GM10847 (cell line): ENCODE data around the gene ESR1.

Experiments
- POLR2A ChIP-seq: IDR thresholded peaks from 2 replicates; pipeline ENCODE4 v1.6.1; 2011; ENCODE audit not compliant: insufficient read length; ENCODE audit errors: extremely low read depth

ESR1 gene

DNA sequence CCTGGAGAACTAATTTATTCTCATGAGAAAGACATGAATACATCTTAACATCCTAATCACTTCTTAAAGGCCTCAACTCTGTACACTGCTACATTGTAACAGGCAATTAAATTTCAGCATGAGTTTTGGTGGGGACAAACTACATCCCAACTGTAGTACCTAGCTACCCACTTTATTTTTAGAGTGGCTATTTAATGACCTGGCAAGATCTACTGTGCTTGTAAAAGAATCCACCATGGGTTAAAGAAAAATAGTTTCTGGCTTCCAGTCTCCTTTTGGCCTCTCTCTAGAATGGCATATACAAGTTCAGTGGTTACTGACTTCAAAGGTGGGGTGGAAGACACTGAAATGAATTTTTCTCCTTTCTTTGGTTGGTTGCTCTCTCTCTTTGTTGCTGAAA is 193.9 kb downstream of the ESR1 start:
- TF ChIP-seq POLR2A = no peak

DNA sequence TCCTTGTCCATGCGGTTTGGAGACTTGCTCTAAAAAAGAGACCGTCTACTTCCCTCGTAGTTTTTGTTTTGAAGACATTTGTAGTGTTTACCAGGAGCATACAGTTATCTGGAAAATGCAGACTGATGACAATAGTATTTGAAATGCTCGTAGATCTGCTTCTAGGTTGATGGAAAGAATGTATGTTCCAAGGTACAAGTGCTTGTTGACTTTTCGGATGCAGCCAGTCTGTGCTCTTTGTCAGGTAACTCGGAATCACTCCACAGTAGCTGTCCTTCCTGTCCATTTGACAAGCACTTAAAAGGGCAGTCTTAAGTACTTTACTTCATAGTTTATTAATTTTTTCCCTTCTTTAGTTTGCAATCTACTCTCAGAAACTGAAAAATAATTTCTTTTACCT is 194.8 kb downstream of the ESR1 start:
- no peak for TF ChIP-seq POLR2A

GRCh38 chr6:152004036-152004566 is 196.6 kb downstream of the ESR1 start:
- no peak for TF ChIP-seq POLR2A

DNA sequence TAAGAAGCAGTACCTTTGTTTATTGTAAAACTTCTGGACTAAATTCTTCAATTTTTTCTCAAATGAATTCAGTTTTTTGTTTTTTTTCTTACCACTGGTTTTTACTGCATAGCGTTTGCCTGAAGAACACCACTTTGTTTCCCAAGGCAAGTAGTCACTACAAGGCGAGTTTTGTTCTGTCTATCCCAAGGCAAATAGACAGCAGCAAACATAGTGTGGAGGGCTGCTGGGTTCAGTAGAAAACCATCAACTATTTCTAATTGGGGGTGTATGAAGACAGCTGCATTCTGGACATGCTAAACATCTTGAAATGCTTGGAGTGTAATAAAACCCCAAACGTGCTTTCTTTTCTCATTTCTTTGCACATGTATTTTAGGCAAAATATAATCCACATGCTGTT is 197.4 kb downstream of the ESR1 start:
- no peak for TF ChIP-seq POLR2A

DNA sequence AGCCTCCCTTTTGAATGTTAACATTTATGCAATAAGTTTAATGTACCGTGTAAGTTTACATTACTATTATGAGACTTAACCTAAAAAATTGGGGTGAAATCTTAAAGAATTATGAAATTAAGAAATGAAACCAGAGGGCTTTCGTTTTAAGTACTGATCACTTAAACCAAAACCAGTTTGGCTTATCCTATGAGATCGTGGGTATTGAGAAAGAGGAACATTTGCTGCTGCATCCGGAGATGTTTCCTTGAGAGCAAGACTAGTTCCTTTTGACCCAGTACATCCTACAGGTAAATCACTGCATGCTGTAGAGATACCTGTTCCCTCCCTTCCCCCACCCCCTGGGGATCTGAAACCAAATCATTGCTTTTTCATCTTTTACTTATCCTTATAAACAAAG is 201.3 kb downstream of the ESR1 start:
- no peak for TF ChIP-seq POLR2A

DNA sequence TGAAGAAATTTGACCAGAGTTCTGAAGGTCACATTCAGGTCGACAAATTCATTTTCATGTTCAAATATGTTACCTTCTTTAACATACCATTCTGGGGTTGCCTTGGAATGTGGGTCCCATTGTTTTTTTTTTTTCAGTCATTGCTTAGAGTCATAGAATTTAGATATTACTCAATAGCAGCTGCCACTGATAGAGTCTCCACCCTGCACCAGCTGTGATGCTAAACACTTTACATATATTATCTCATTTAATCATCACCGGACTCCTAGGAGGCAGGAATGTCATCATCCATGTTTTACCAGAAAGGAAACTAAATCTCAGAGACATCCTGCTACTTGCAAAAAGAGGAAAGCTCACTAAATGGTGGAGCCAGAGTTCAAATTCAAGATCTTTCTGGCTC is 204.7 kb downstream of the ESR1 start:
- TF ChIP-seq POLR2A = no peak

- TF ChIP-seq POLR2A = no peak
These were observed 211.4 kb downstream of the ESR1 start for GRCh38 chr6:152018876-152019275.

DNA sequence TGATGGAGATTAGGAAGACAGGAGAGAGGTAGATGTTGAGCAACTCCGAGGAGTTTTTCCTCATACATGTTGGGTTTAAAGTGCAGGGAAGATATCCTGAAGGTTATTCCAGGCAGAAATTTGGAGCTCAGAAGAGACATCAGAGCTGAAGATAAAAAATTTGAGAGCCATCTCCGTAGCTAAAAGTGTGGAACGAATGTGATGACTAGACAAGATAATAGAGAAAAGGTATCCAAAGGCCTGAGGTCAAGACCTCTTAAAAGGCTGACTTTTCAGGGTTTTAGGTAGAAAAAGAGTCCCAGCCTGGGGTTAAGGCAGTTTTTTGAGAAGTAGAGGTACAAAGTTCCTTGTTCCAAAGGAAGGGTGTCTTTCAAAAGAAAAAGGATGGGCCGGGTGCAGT is 214.8 kb downstream of the ESR1 start:
- TF ChIP-seq POLR2A = no peak

DNA sequence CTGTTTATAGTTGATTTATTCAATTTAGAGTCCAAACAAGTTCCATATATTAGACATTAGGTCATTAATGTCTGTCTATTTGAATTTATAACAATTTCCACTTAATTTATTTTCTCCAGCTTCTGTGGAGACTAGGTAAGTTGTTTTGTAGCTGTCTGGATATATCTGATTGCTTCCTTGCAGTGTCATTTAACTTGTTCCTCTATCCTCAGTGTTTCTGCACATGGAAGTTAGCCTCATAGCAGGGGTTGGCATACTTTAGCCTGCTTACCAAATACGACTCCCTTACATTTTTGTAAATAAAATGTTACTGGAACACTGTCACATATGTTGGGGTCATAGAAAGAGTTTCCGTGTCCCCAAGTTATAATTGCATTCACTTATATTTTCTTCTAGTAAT is 216.1 kb downstream of the ESR1 start:
- TF ChIP-seq POLR2A = no peak

- no peak for TF ChIP-seq POLR2A
These were observed 218.8 kb downstream of the ESR1 start for GRCh38 chr6:152026291-152026690.

GRCh38 chr6:152034631-152035030 is 227.1 kb downstream of the ESR1 start:
- TF ChIP-seq POLR2A = no peak

- no peak for TF ChIP-seq POLR2A
These were observed 238.6 kb downstream of the ESR1 start for GRCh38 chr6:152046118-152046517.

DNA sequence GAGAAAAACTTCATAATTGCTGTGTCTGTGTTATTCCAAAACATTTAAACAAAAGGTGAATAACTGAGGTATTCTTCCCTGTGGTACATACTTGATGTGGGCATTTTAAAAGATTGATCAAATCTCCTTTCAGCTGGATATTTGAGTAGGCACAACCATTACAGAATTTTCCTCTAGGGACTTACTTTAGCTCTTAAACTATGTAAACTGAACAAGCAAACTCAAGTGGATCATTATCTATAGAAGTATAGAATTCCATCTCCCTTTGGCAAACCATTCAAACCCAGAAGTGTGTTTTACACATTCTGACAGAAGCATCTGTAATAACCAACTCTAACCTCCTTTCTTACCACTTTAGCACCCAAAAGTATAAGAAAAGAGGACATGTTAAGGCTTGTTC is 241.4 kb downstream of the ESR1 start:
- no peak for TF ChIP-seq POLR2A

GRCh38 chr6:152049502-152049901 is 242.0 kb downstream of the ESR1 start:
- no peak for TF ChIP-seq POLR2A

- TF ChIP-seq POLR2A = no peak
These were observed 243.1 kb downstream of the ESR1 start for GRCh38 chr6:152050451-152051195.

DNA sequence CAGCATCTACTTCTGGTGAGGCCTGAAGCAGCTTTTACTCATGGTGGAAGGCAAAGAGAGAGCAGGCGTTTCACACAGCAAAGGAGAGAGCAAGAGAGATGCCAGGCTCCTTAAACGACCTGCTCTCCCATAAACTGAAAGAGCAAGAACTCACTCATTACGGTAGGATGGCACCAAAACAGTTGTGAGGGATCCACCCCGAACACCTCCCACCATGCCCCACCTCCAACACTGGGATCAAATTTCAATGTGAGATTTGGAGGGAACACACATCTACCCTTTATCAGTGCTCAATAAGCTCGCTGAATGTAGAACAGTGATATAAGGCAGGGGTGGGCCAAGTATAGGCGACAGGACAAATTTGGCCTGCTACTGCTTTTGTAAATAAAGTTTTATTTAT is 244.6 kb downstream of the ESR1 start:
- no peak for TF ChIP-seq POLR2A

GRCh38 chr6:152053332-152053731 is 245.8 kb downstream of the ESR1 start:
- no peak for TF ChIP-seq POLR2A
